K562 (cell line): Measurements from ENCODE around the gene TREH. TPM values are rescaled to one million over a fixed set of nuclear protein-coding genes. Genes with fewer than 3 reads are reported as not detected.

Experiments used
- CHD7 ChIP-seq: fragments of 200-600 bp; sonication (generic); IDR thresholded peaks from one replicate; pipeline ENCODE4 v1.6.1; 2012; ENCODE audit warnings: mild to moderate bottlenecking, low read depth, low read length, inconsistent platforms
- DDX20 ChIP-seq: fragments of 450-650 bp; IDR thresholded peaks from 2 replicates; pipeline ENCODE4 v1.6.1; 2016; ENCODE audit warnings: missing genetic modification characterization, low read depth, mild to moderate bottlenecking, missing compliant biosample characterization, moderate library complexity
- GABPB2 ChIP-seq: fragments of 250-450 bp; sonication (Bioruptor Pico); conservative IDR thresholded peaks from 2 replicates; pipeline ENCODE4 v1.5.1; 2021; ENCODE audit warnings: mild to moderate bottlenecking
- ID3 ChIP-seq, 2 experiments: fragments of 250-450 bp in 1 of 2; fragments of 450-650 bp in 1 of 2; sonication (Bioruptor Pico) in 1 of 2; IDR thresholded peaks; 2 replicates each; pipeline versions ENCODE4 v1.6.1 to v1.8.0; 2016 to 2021; ENCODE audit warnings: mild to moderate bottlenecking in 2 of 2, moderate library complexity in 2 of 2, missing compliant biosample characterization in 1 of 2, missing genetic modification characterization in 1 of 2
- MCM7 ChIP-seq, 2 experiments: fragments of 450-650 bp; IDR thresholded peaks; 2 replicates each; pipeline ENCODE4 v1.6.1; 2016 to 2018
- MLX ChIP-seq, 2 experiments: fragments of 450-650 bp in 1 of 2; sonication (generic) in 1 of 2; formaldehyde crosslinking; conservative IDR thresholded peaks; 2 replicates each; pipeline versions ENCODE4 v1.4.0 to v1.8.1; 2020 to 2022; ENCODE audit warnings: mild to moderate bottlenecking in 1 of 2, missing genetic modification reagents in 1 of 2
- MYBL2 ChIP-seq, 2 experiments: fragments of 450-650 bp in 1 of 2; sonication (generic) in 1 of 2; formaldehyde crosslinking in 1 of 2; IDR thresholded peaks; 2 replicates each; pipeline versions ENCODE4 v1.6.1 to v1.8.1; 2017 to 2022; ENCODE audit warnings: borderline replicate concordance in 1 of 2, inconsistent platforms in 1 of 2, low read depth in 1 of 2, mild to moderate bottlenecking in 1 of 2, missing genetic modification reagents in 1 of 2, moderate library complexity in 1 of 2
- NCOA1 ChIP-seq: fragments of 450-650 bp; IDR thresholded peaks from 2 replicates; pipeline ENCODE4 v1.6.1; 2016; ENCODE audit warnings: low read depth
- SAFB2 ChIP-seq: fragments of 200-400 bp; formaldehyde crosslinking; IDR thresholded peaks from 2 replicates; pipeline ENCODE4 v1.6.1; 2018; ENCODE audit warnings: borderline replicate concordance, low read length, low read depth, moderate library complexity; ENCODE audit not compliant: severe bottlenecking
- ZNF408 ChIP-seq: fragments of 250-450 bp; sonication (Bioruptor Pico); IDR thresholded peaks from 2 replicates; pipeline ENCODE4 v1.4.0; 2020; ENCODE audit warnings: low read depth, mild to moderate bottlenecking, moderate library complexity
- ZNF436 ChIP-seq: fragments of 250-450, 450-650 bp; sonication (Bioruptor Pico); formaldehyde crosslinking; IDR thresholded peaks from 2 replicates; pipeline ENCODE4 v1.7.0; 2020; ENCODE audit warnings: mild to moderate bottlenecking
- ZNF644 ChIP-seq: fragments of 200-800 bp; sonication (Bioruptor generic); IDR thresholded peaks from 2 replicates; pipeline ENCODE4 v1.6.1; 2016; ENCODE audit warnings: low read depth, missing genetic modification characterization, missing compliant biosample characterization
- ZNF75A ChIP-seq: fragments of 450-650 bp; formaldehyde crosslinking; IDR thresholded peaks from 2 replicates; pipeline ENCODE4 v1.4.0; 2020; ENCODE audit warnings: mild to moderate bottlenecking
- polyA plus RNA-seq, 8 experiments: library from polyadenylated mRNA; depleted of rRNA in 4 of 8; stranded (reverse) in 5 of 8; unstranded in 3 of 8; fragments of >200 nt; fragmentation: Nextera tagmentation in 2 of 8; fragmentation: Illumina TruSeq in 1 of 8; extraction: Ambion mirVana in 2 of 8; extraction: Trizol in 1 of 8; gene quantifications; 2 replicates each; pipeline versions ENCODE4 v1.2.1 to v1.2.3, GENCODE V29; 2011 to 2014; ENCODE audit warnings: inconsistent platforms in 1 of 8, missing spikeins in 1 of 8
- total RNA-seq, 7 experiments: library from RNA; depleted of rRNA in 6 of 7; stranded (reverse); fragments of >200 nt in 6 of 7; fragmentation: Illumina TruSeq in 2 of 7; extraction: Trizol in 2 of 7; gene quantifications; 2 replicates each; pipeline versions ENCODE4 v1.2.1 to v1.2.3, GENCODE V29; 2011 to 2021; ENCODE audit warnings: low replicate concordance in 1 of 7

TREH gene
- total and polyA plus RNA-seq, 9 of the 15 experiments (the other 6 are each of a cell fraction or from before 2014, with no cell fraction given) = 0.09 to 0.20 (median 0.11) TPM; not detected in 6

DNA sequence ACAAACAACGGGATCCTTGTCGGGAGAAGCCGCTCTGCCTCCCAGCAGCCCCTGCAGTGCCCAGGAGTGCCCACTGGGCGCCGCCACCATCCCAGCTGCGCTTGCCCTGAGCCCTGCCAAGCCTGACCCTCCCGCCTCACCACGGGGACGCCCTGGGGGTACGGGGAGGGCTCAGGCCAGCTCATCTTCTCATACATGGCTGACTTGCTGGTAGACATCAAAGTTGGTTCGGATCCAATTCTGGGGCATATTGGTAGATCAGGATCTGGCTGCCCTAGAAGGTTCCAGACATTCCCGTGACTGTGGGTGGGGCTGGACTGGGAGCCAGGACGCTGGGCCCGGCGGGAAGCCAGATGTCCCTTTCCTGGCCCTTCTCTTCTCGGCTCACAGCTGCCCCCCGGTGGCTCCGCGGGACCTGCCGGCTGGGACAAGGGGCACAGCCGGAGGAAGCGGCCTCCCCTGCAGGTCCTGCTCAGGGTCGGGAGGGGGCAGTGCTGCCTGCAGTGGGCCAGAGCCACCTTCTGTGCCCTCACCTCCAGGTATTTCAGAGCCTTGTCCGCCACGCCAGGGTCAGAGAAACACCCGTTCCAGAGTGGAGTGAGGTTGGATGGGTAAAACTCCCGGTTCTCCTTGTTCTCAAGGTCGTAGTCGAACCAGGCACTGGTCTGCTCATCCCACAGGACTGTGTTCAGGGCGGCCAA is 10.6 kb upstream of the TREH start (continued):
- TF ChIP-seq CHD7 (no peak), SAFB2 (no peak), ZNF644 (tag) (no peak), ZNF436 (no peak), GABPB2 (CRISPR knock-in tag) (no peak), DDX20 (no peak), MYBL2 (IDR thresholded peaks at IDR 0.05; ENCODE audit: low read depth) (no peak), MYBL2 (CRISPR knock-in tag; IDR thresholded peaks at IDR 0.05; ENCODE audit: borderline replicate concordance) (no peak), ZNF75A (no peak), ID3 (CRISPR knock-in tag; IDR thresholded peaks at IDR 0.05) (no peak), ID3 (tag; IDR thresholded peaks at IDR 0.05) (no peak), MCM7 (IDR thresholded peaks at IDR 0.05) (no peak), NCOA1 (no peak), MLX (CRISPR knock-in tag; conservative IDR thresholded peaks at IDR 0.05) (no peak), ZNF408 (CRISPR knock-in tag) (no peak)
